Lung (tissue), 12 donors: ENCODE measurements around the gene SCN2B. TPM values are rescaled to one million over a fixed set of nuclear protein-coding genes. Genes with fewer than 3 reads are reported as not detected.

Experiments
- ATAC-seq: fragments of 200-7000 bp; cut with Tn5 transposase; one replicate; pipeline ENCODE4 v1.9.1; 2020; ENCODE audit warnings: moderate number of reproducible peaks; ENCODE audit not compliant: insufficient read depth, low FRiP score
- DNase-seq, 3 donors: peaks; one replicate each; pipeline ENCODE4 v3.0.0-alpha.2; 2013 to 2017
- H3K27ac ChIP-seq, 2 donors: one replicate each; pipeline ENCODE4 v1.5.1; 2013; ENCODE audit warnings: mild to moderate bottlenecking in 2 of 2, moderate library complexity in 2 of 2, control low read depth in 1 of 2, inconsistent platforms in 1 of 2, low read depth in 1 of 2, low read length in 1 of 2
- H3K27me3 ChIP-seq, 3 donors: one replicate each; pipeline ENCODE4 v1.5.1; 2013; ENCODE audit warnings: low read length in 2 of 3; ENCODE audit not compliant: control insufficient read depth in 3 of 3, insufficient read depth in 3 of 3
- H3K36me3 ChIP-seq, 4 donors: one replicate each; pipeline ENCODE4 v1.5.1; 2013; ENCODE audit warnings: low read length in 4 of 4, mild to moderate bottlenecking in 1 of 4, moderate library complexity in 1 of 4; ENCODE audit not compliant: control insufficient read depth in 4 of 4, insufficient read depth in 4 of 4
- H3K4me1 ChIP-seq, 5 donors: one replicate each; pipeline ENCODE4 v1.5.1; 2013; ENCODE audit warnings: low read length in 5 of 5, mild to moderate bottlenecking in 2 of 5, moderate library complexity in 1 of 5; ENCODE audit not compliant: control insufficient read depth in 5 of 5, insufficient read depth in 5 of 5
- H3K4me3 ChIP-seq: one replicate; pipeline ENCODE4 v1.5.1; 2013; ENCODE audit warnings: mild to moderate bottlenecking, control low read depth, moderate library complexity
- H3K9ac ChIP-seq, 2 donors: one replicate each; pipeline ENCODE4 v1.5.1; 2013; ENCODE audit warnings: low read length in 2 of 2, control low read depth in 1 of 2; ENCODE audit not compliant: insufficient read depth in 1 of 2
- H3K9me3 ChIP-seq, 4 donors: one replicate each; pipeline ENCODE4 v1.5.1; 2013; ENCODE audit warnings: low read length in 3 of 4, mild to moderate bottlenecking in 1 of 4, moderate library complexity in 1 of 4; ENCODE audit not compliant: control insufficient read depth in 4 of 4, insufficient read depth in 3 of 4
- CTCF ChIP-seq: IDR thresholded peaks from 2 replicates; pipeline ENCODE4 v1.5.1; 2012; ENCODE audit warnings: mild to moderate bottlenecking; ENCODE audit errors: control extremely low read depth, extremely low read depth
- WGBS, 2 donors: extraction: QIAGEN DNeasy Blood & Tissue Kit; methylation state at CpG; one replicate each; pipeline ENCODE4 v1.1.7; 2013; 5-methylcytosine and 5-hydroxymethylcytosine counted together
- polyA plus RNA-seq, 2 donors: library from polyadenylated mRNA; stranded (reverse); fragments of 200-250 nt; gene quantifications; one replicate each; pipeline ENCODE4 v1.2.1, GENCODE V29; 2013
- total RNA-seq, 2 donors: library from RNA; depleted of rRNA in 1 of 2; stranded (reverse); fragments of >200 nt in 1 of 2; gene quantifications; one replicate each; pipeline ENCODE4 v1.2.1, GENCODE V29; 2014 to 2021
- donor health status: control.
- donor health status: control.
- donor health status: Bipolar disorder and iron deficiency.
- donor health status: healthy.
- donor health status: DM: yes; HTN: yes; CAD: no.

The SCN2B gene
- total and polyA plus RNA-seq, 4 donors = 0.03 to 1.6 (median 0.62) TPM

DNA sequence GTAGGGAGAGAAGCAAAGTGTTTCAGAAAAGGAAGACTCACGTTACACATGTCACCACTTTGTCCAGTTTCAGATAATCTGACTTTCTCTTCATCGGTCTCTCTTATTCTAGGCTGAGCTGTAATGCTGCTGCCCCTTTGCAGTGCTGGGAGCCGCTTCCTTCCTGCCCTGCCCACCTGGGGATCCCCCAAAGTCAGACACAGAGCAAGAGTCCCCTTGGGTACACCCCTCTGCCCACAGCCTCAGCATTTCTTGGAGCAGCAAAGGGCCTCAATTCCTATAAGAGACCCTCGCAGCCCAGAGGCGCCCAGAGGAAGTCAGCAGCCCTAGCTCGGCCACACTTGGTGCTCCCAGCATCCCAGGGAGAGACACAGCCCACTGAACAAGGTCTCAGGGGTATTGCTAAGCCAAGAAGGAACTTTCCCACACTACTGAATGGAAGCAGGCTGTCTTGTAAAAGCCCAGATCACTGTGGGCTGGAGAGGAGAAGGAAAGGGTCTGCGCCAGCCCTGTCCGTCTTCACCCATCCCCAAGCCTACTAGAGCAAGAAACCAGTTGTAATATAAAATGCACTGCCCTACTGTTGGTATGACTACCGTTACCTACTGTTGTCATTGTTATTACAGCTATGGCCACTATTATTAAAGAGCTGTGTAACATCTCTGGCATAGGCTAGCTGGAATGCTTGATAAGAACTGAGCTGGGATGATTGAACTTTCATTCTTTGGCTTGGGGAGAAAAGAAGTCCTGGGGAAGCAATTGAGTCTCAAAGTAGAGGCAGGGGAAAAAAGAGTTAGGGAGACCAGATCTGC, 58.4 kb downstream of the SCN2B start:
- DNase-seq = peak in 1 of 3 donors; percentile 13
- Histone ChIP-seq H3K4me1 (no peaks in the 10 kb centered on the region), H3K9ac (peak overlapping the region in 1 of 2 donors; percentile 12), H3K9me3 (no peaks in the 10 kb centered on the region), H3K36me3 (no peaks in the 10 kb centered on the region), H3K4me3 (no peak overlapping the region), H3K27ac (peak overlapping the region in 1 of 2 donors; percentile 49), H3K27me3 (peaks cover 0 to 2% (median 2%) of the 10 kb centered on the region in 3 donors)
- no peak for ATAC-seq
- WGBS, 2 donors = 71% methylated on average over 9 of the region's 9 CpGs
- no peak for TF ChIP-seq CTCF

DNA sequence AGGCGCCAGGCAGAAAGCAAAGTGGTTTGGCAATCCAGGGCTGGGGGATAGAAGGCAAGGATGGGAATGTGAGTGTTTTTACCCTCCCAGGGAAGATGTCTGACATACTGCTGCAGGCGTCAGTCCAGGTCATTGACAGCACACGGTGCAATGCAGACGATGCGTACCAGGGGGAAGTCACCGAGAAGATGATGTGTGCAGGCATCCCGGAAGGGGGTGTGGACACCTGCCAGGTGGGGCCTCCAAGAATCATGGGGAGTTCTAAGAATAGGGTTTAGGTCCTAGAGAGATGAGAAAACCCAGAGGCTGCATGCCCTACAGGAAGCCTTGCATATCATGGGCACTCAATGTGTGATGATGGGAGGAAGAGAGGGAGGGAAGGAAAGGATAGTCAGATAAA, 61.4 kb downstream of the SCN2B start:
- 92% methylated on average over 7 of the region's 7 CpGs for WGBS, 2 donors

DNA sequence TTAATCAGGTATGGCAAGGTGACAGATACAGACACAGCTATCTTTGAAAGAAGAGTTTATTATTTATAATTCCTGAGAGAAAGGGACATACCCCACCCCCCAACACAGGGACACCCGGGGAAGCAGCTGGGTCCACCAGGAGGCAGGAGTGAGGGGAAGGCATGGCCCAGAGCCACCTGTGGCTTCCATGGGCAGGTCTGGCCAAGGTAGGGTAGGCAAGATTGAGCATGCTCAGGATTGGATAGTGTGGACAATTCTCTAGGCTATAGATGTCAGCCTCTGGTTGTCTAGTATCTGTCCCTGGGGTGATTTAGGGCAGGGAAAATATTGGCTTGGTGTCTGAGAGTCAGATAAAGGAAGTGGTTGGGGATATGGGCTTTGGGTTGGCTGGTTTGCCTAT, 62.2 kb downstream of the SCN2B start:
- H3K36me3 ChIP-seq = no peaks in the 10 kb centered on the region
- H3K27me3 ChIP-seq = peaks cover 0 to 2% (median 0%) of the 10 kb centered on the region in 3 donors
- H3K4me3 ChIP-seq = no peak overlapping the region
- no peak overlapping the region for H3K9ac ChIP-seq
- no peaks in the 10 kb centered on the region for H3K4me1 ChIP-seq
- no peak for TF ChIP-seq CTCF
- H3K27ac ChIP-seq = no peak overlapping the region
- H3K9me3 ChIP-seq = no peaks in the 10 kb centered on the region
- 79 to 94% methylated on average over 1 of the region's 1 CpG for WGBS, 2 donors
- DNase-seq = no peak
- ATAC-seq = no peak

More for the DNA sequence above, 61.4 kb downstream of the SCN2B start:
- Histone ChIP-seq H3K27me3 (peaks cover 0 to 2% (median 0%) of the 10 kb centered on the region in 3 donors), H3K9me3 (no peaks in the 10 kb centered on the region), H3K36me3 (no peaks in the 10 kb centered on the region), H3K4me3 (no peak overlapping the region), H3K27ac (no peak overlapping the region), H3K9ac (no peak overlapping the region), H3K4me1 (no peaks in the 10 kb centered on the region)
- TF ChIP-seq CTCF = no peak
- ATAC-seq = no peak
- DNase-seq = no peak
